Measurements from ENCODE around the gene S100A2.
"Not testable (repeated sequence)": the region's sequence is repeated elsewhere in the genome, so short reads cannot be mapped to it uniquely, and the experiment has no call there.

Gene S100A2

DNA sequence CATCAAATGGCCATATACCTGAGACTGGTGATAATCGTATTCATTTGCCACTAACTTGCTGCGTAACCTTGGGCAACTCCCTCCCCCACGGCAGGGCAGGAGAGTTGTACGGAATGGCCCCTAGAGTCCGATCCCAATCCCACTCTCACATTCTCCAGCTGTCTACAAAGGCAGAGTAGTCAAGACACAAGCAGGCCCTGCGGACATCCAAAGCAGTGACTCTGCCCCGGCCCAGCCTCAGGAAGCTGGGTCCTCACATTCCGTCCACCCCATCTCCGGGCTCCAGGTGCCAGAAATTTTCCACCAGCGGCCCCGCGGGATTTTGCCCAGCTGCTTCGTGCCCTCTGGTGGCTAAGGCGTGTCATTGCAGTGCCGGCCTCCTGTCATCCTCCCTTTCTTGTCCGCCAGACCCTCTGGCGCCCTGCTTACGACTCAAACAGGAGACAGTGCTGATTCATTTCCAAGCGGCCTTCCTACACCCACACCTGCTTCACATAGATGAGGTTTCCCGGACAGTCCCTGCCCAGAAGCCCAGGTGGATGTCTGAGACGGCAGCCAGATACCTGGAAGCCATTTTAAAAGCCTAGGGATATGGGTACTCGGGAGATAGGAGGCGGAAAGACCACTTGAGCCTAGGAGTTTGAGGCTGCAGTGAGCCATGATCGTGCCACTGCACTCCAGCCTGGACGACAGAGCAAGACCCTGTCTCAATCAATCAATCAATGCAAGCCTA is 2.9 kb upstream of the S100A2 start:
- peak overlapping the region; percentile 12; the same call in 1 of the 2 replicates for H3K27ac ChIP-seq
- TF ChIP-seq ZFX (IDR thresholded peaks at IDR 0.05), result no peak
- peak; percentile 98 for TF ChIP-seq CTCF (conservative IDR thresholded peaks at IDR 0.05)

GRCh38 chr1:153567621-153568366 is 2.1 kb upstream of the S100A2 start:
- TF ChIP-seq CTCF (conservative IDR thresholded peaks at IDR 0.05) (no peak), ZFX (IDR thresholded peaks at IDR 0.05) (no peak)
- H3K27ac ChIP-seq, result no peak overlapping the region

DNA sequence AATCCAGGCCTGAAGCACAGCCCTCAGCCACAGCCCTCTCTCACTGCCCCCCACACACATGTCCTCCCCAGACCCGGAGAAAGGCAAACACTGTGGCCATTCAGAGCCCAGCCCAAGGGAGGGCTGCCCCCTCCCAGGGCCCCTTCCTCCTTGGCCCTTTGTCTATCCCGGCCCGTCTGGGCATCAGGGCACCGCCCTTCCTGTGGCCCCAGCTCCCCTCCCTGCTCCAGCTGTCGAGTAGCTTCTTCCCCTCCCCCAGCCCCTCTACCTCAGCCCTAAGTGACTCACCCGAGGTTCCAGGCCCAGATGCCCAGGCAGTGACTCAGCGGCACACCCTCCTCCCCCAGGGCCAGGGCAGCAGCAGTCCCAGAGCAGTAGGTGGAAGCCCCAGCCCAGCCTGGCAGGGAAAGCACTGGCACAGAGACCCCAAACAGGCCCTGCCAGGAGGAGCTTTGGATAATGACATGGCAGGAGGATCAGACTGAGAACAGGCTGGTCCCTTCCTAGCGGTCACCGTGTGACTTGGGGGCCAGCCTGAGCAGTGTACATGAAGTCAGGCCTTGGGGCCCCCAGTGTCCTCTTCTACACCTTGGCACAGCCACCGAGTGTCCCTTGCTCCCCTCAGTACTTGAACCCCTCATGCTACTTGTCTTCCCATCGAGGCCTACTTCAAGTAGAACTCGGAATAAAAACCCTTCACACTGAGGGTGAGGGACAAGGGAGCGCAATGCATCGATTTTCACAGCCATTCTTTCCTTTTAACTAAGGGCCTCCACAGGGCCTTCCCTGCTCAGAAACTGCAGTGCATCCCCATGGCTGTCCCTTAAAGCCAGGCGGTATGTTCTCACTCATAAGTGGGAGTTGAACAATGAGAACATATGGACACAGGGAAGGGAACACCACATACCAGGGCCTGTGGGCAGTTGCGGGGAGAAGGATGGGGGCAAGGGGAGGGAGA is 1.0 kb upstream of the S100A2 start:
- H3K27ac ChIP-seq, result peak overlapping the region; percentile 34
- TF ChIP-seq ZFX (IDR thresholded peaks at IDR 0.05) (peak; percentile 35; the same call in 1 of the 2 replicates), CTCF (conservative IDR thresholded peaks at IDR 0.05) (no peak)

DNA sequence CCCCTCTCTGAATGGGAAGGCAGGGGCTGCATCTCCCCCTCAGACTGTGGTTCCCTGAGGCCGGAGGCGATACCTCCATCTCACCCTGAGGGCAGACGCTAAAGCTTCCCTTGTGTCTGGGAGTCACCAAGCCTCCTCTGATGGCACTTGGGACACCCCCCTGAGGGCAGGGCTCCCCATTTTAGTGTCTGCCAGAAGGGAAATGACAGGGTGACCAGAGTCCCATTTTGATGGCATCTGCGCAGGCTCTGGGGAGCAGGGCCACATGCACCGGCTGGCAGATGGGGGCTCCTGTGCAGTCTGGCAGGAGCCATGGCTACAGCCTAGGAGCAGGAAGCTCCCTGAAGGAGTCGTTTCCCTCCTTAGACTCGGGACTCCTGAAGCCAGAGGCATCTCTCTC is 1.7 kb downstream of the S100A2 start:
- no peak overlapping the region for H3K27ac ChIP-seq

DNA sequence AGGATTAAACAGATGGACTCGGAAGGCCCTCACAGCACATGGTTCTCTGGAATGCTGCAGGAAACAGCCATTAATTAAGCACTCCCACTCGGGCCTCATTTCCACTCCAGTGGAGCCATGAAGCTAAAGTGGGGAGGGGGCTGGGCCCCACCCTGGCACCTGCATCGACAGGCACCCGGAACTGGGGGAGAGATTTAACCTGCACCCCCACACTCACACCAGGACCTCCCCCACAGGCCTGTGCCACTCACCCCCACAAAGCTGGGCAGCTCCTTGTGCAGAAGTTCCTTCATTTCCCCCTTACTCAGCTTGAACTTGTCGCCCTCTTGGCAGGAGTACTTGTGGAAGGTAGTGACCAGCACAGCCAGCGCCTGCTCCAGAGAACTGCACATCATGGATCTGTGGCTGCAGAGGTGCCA is 2.2 kb downstream of the S100A2 start:
- no peak for TF ChIP-seq ZFX (IDR thresholded peaks at IDR 0.05)
- no peak for TF ChIP-seq CTCF (conservative IDR thresholded peaks at IDR 0.05)
- H3K27ac ChIP-seq, result no peak overlapping the region

More for the DNA sequence above, 1.7 kb downstream of the S100A2 start:
- no peak for TF ChIP-seq CTCF (conservative IDR thresholded peaks at IDR 0.05)
- no peak for TF ChIP-seq ZFX (IDR thresholded peaks at IDR 0.05)

DNA sequence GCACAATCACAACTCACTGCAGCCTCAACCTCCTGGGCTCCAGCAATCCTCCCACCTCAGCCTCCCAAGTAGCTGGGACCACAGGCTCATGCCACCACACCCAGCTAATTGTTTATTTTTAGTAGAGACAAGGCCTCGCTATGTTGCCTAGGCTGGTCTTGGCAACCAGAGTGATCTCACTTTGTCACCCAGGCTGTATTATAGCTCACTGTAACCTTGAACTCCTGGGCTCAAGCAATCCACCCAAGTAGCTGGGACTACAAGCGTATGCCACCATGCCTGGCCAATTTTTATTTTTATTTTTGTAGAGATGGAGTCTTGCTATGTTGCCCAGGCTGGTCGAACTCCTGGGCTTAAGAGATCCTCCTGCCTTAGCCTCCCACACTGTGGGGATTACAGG is 3.6 kb downstream of the S100A2 start:
- H3K27ac ChIP-seq, result not testable (repeated sequence)

GRCh38 chr1:153561466-153561985 is 4.1 kb downstream of the S100A2 start:
- TF ChIP-seq ZFX (IDR thresholded peaks at IDR 0.05) (no peak), CTCF (conservative IDR thresholded peaks at IDR 0.05) (no peak)

More at GRCh38 chr1:153561466-153561985, 4.1 kb downstream of the S100A2 start:
- H3K27ac ChIP-seq, result no peak overlapping the region
